H9 (cell line): ENCODE measurements around the gene FNDC4. TPM values are rescaled to one million over a fixed set of nuclear protein-coding genes. Genes with fewer than 3 reads are reported as not detected.

Source experiments
- DNase-seq: peaks from one replicate; pipeline ENCODE4 v3.0.0-alpha.2; 2017
- H2AFZ ChIP-seq: one replicate; pipeline ENCODE4 v1.6.1; 2013; ENCODE audit warnings: mild to moderate bottlenecking, low read length, control low read depth, moderate library complexity
- H2AK5ac ChIP-seq: 2 replicates; pipeline ENCODE4 v1.6.1; 2013; ENCODE audit warnings: low read length, control low read depth, mixed read lengths; ENCODE audit not compliant: insufficient read length
- H2BK120ac ChIP-seq: one replicate; pipeline ENCODE4 v1.6.1; 2013; ENCODE audit warnings: low read depth, mild to moderate bottlenecking, low read length, control low read depth, inconsistent platforms; ENCODE audit not compliant: poor library complexity, severe bottlenecking
- H2BK12ac ChIP-seq: 2 replicates; pipeline ENCODE4 v1.6.1; 2013; ENCODE audit warnings: low read length, control low read depth, mixed read lengths, low read depth; ENCODE audit not compliant: insufficient read length
- H2BK15ac ChIP-seq: 2 replicates; pipeline ENCODE4 v1.6.1; 2013; ENCODE audit warnings: low read depth, low read length, control low read depth
- H2BK20ac ChIP-seq: one replicate; pipeline ENCODE4 v1.6.1; 2013; ENCODE audit warnings: low read depth, mild to moderate bottlenecking, low read length, control low read depth, inconsistent platforms; ENCODE audit not compliant: poor library complexity, severe bottlenecking
- H2BK5ac ChIP-seq: 2 replicates; pipeline ENCODE4 v1.6.1; 2013; ENCODE audit warnings: low read length, control low read depth, mixed read lengths; ENCODE audit not compliant: insufficient read length
- H3K14ac ChIP-seq: 2 replicates; pipeline ENCODE4 v1.6.1; 2013; ENCODE audit warnings: low read length, control low read depth; ENCODE audit not compliant: insufficient read depth
- H3K18ac ChIP-seq: 2 replicates; pipeline ENCODE4 v1.6.1; 2013; ENCODE audit warnings: low read depth, mild to moderate bottlenecking, mixed read lengths, low read length, control low read depth; ENCODE audit not compliant: insufficient read length
- H3K23ac ChIP-seq: 2 replicates; pipeline ENCODE4 v1.6.1; 2013; ENCODE audit warnings: low read length, control low read depth, mixed read lengths, low read depth; ENCODE audit not compliant: insufficient read length
- H3K23me2 ChIP-seq: 2 replicates; pipeline ENCODE4 v1.6.1; 2013; ENCODE audit warnings: low read depth, mild to moderate bottlenecking, mixed read lengths, low read length, control low read depth; ENCODE audit not compliant: insufficient read length, poor library complexity, severe bottlenecking
- H3K27ac ChIP-seq: 2 replicates; pipeline ENCODE4 v1.5.1; 2013; ENCODE audit warnings: low read length, control low read depth, mixed read lengths, low read depth; ENCODE audit not compliant: insufficient read length
- H3K27me3 ChIP-seq: 2 replicates; pipeline ENCODE4 v1.6.1; 2013; ENCODE audit warnings: low read length, control low read depth, inconsistent platforms; ENCODE audit not compliant: insufficient read depth
- H3K4ac ChIP-seq: 2 replicates; pipeline ENCODE4 v1.6.1; 2013; ENCODE audit warnings: low read depth, mild to moderate bottlenecking, control low read depth, inconsistent platforms, low read length, moderate library complexity
- H3K4me1 ChIP-seq: 2 replicates; pipeline ENCODE4 v1.6.1; 2013; ENCODE audit warnings: low read length, control low read depth, inconsistent platforms; ENCODE audit not compliant: insufficient read depth
- H3K4me2 ChIP-seq: 2 replicates; pipeline ENCODE4 v1.6.1; 2013; ENCODE audit warnings: low read length, control low read depth, mixed read lengths; ENCODE audit not compliant: insufficient read length, insufficient read depth
- H3K56ac ChIP-seq: 2 replicates; pipeline ENCODE4 v1.6.1; 2013; ENCODE audit warnings: low read depth, mild to moderate bottlenecking, mixed read lengths, low read length, control low read depth; ENCODE audit not compliant: insufficient read length
- H3K79me1 ChIP-seq: 2 replicates; pipeline ENCODE4 v1.6.1; 2013; ENCODE audit warnings: low read depth, mild to moderate bottlenecking, moderate library complexity, low read length, control low read depth, inconsistent platforms; ENCODE audit not compliant: insufficient read depth, poor library complexity, severe bottlenecking
- H3K79me2 ChIP-seq: 2 replicates; pipeline ENCODE4 v1.6.1; 2013; ENCODE audit warnings: low read length, control low read depth, inconsistent platforms; ENCODE audit not compliant: insufficient read depth
- H3K9ac ChIP-seq: 2 replicates; pipeline ENCODE4 v1.6.1; 2013; ENCODE audit warnings: low read length, control low read depth, mixed read lengths; ENCODE audit not compliant: insufficient read length; ENCODE audit errors: extremely low read depth
- H3K9me3 ChIP-seq: one replicate; pipeline ENCODE4 v1.6.1; 2013; ENCODE audit warnings: low read depth, low read length, inconsistent platforms; ENCODE audit not compliant: control insufficient read depth
- H3T11ph ChIP-seq: one replicate; pipeline ENCODE4 v1.6.1; 2013; ENCODE audit warnings: mild to moderate bottlenecking, low read length, control low read depth, inconsistent platforms
- H4K20me1 ChIP-seq: one replicate; pipeline ENCODE4 v1.6.1; 2013; ENCODE audit not compliant: control insufficient read depth, insufficient read length, insufficient read depth
- H4K5ac ChIP-seq: 2 replicates; pipeline ENCODE4 v1.6.1; 2013; ENCODE audit warnings: low read depth, mild to moderate bottlenecking, mixed read lengths, low read length, control low read depth; ENCODE audit not compliant: insufficient read length
- H4K8ac ChIP-seq: replicated peaks from 2 replicates; pipeline ENCODE4 v1.6.1; 2013; ENCODE audit warnings: low read length, control low read depth, mixed read lengths, low read depth; ENCODE audit not compliant: insufficient read length
- H4K91ac ChIP-seq: 2 replicates; pipeline ENCODE4 v1.6.1; 2013; ENCODE audit warnings: low read depth, mild to moderate bottlenecking, moderate library complexity, mixed read lengths, low read length, control low read depth; ENCODE audit not compliant: insufficient read length
- H3K27ac Mint-ChIP-seq, 3 experiments: 2 replicates in 2 of 3; 3 replicates in 1 of 3; pipeline ENCODE4 v1.8.0; 2020 to 2021; ENCODE audit warnings: mixed read lengths in 3 of 3, mild to moderate bottlenecking in 1 of 3, moderate library complexity in 1 of 3
- H3K27me3 Mint-ChIP-seq: 2 replicates; pipeline ENCODE4 v1.8.0; 2021; ENCODE audit warnings: low read depth, mild to moderate bottlenecking, moderate library complexity, mixed read lengths
- H3K36me3 Mint-ChIP-seq, 3 experiments: 2 replicates in 2 of 3; 3 replicates in 1 of 3; pipeline ENCODE4 v1.8.0; 2020 to 2021; ENCODE audit warnings: low read depth in 3 of 3, mixed read lengths in 3 of 3; ENCODE audit not compliant: insufficient read depth in 1 of 3
- H3K4me1 Mint-ChIP-seq, 2 experiments: 2 replicates each; pipeline ENCODE4 v1.8.0; 2020; ENCODE audit warnings: mixed read lengths in 2 of 2
- H3K4me3 Mint-ChIP-seq, 2 experiments: 2 replicates in 1 of 2; 3 replicates in 1 of 2; pipeline ENCODE4 v1.8.0; 2020 to 2021; ENCODE audit warnings: mild to moderate bottlenecking in 2 of 2, mixed read lengths in 2 of 2, moderate library complexity in 1 of 2
- H3K9me3 Mint-ChIP-seq, 2 experiments: 2 replicates in 1 of 2; 3 replicates in 1 of 2; pipeline ENCODE4 v1.8.0; 2020; ENCODE audit warnings: mild to moderate bottlenecking in 2 of 2, mixed read lengths in 2 of 2, moderate library complexity in 1 of 2
- CTCF ChIP-seq: fragments of 200-600 bp; sonication (generic); conservative IDR thresholded peaks from 3 replicates; pipeline ENCODE4 v1.8.0; 2021; ENCODE audit warnings: antibody characterized with exemption, mild to moderate bottlenecking
- WGBS: extraction: QIAGEN DNeasy Blood & Tissue Kit; methylation state at CpG from one replicate; pipeline ENCODE4 v1.1.7; 2013; ENCODE audit warnings: missing lambda C conversion rate, low lambda C conversion rate, mixed read lengths; ENCODE audit not compliant: insufficient read length; ENCODE audit errors: extremely low coverage; 5-methylcytosine and 5-hydroxymethylcytosine counted together
- total RNA-seq: library from RNA; stranded (reverse); gene quantifications from 2 replicates; pipeline ENCODE4 v1.2.1, GENCODE V29; 2021

FNDC4 gene
- total RNA-seq, 1 experiment from 2014 or later: 21.5 TPM

GRCh38 chr2:27502142-27502541, 7.1 kb upstream of the FNDC4 start:
- no CpG with 5 or more reads among the region's 4 CpGs for WGBS
- Mint-ChIP-seq H3K27ac (no peak overlapping the region), H3K4me1 (peaks cover 14 to 16% of the 10 kb centered on the region in 2 experiments), H3K27me3 (peaks cover 16% of the 10 kb centered on the region), H3K4me3 (no peak overlapping the region), H3K36me3 (no peaks in the 10 kb centered on the region), H3K9me3 (no peaks in the 10 kb centered on the region)
- Histone ChIP-seq H3K56ac (no peak overlapping the region), H3K27ac (no peak overlapping the region), H2BK12ac (no peak overlapping the region), H4K91ac (no peak overlapping the region), H3K18ac (no peak overlapping the region), H2BK120ac (no peak overlapping the region), H3K4me1 (no peaks in the 10 kb centered on the region), H3K23me2 (no peaks in the 10 kb centered on the region), H2AFZ (no peak overlapping the region), H2BK15ac (no peak overlapping the region), H3K4ac (no peak overlapping the region), H3K27me3 (no peaks in the 10 kb centered on the region), H3K4me2 (no peak overlapping the region), H3K9me3 (no peaks in the 10 kb centered on the region), H3K79me1 (no peaks in the 10 kb centered on the region), H4K5ac (no peak overlapping the region), H2BK5ac (no peak overlapping the region), H3K14ac (no peak overlapping the region), H3K23ac (no peak overlapping the region), H2BK20ac (no peak overlapping the region), H3T11ph (no peak overlapping the region), H4K20me1 (no peaks in the 10 kb centered on the region), H4K8ac (no peak overlapping the region), H3K79me2 (no peaks in the 10 kb centered on the region), H2AK5ac (no peak overlapping the region), H3K9ac (no peak overlapping the region)
- no peak for DNase-seq
- TF ChIP-seq CTCF: no peak
